ENCODE measurements around the gene CPEB3. TPM values are rescaled to one million over a fixed set of nuclear protein-coding genes. Genes with fewer than 3 reads are reported as not detected.

Gene CPEB3
- 0.31 to 0.44 TPM (median 0.38 TPM) in 5 replicates for total RNA-seq (2022; extraction: Qiagen RNA extraction; ENCODE audit: low read depth)

DNA sequence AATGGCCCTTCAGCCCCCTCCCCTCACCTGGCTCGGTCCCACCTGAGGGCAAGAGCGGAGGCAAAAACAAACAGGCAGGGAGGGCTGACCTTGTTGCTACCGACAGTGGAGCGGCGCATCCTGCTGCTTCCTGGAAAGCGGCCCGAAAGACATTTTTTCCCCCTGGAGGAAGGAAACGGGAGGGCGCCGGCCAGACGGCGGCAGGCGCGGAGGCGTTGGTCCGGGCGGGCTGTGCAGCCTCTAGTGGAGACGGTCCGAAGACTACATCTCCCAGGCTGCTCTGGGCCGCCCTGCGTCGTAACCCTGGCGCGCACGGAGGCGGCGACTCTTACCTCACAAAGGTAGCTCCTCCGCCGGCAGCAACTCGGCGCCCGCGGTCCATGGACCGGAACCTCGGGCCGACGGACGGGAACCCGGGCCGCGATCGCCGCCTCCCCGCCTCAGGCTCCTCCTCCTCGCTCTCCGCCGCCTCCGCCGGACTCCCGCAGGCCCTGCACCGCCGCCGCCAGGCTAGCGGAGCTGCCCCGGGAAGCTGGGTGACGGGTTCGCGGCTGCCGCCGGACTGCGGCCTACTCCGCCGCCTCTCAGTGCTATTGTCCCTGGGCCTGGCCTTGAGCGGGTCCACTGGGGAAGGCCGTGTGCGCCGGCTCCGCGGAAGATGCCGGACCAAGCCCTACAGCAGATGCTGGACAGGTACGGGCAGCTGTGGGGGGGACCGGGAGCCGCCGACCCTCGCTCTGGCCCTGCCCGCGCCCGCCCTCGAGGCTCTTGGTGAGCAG, at the start of gene CPEB3, which contains the start of gene MARCHF5:
Gene CPEB3, minus strand, starts transcription at position 242 of the 779 bp plus-strand sequence. CDS start 50,728 bp downstream, outside the sequence.
Gene MARCHF5, plus strand, starts transcription at position 331 of the 779 bp plus-strand sequence. Its CDS starts 328 bp downstream, at position 659.

Other genes with a start within 250 kb of the CPEB3 start
- 32.6 to 37.3 TPM (median 34.5 TPM) in 5 replicates for gene MARCHF5, start 89 bp upstream of the CPEB3 start, total RNA-seq (2022; extraction: Qiagen RNA extraction; ENCODE audit: low read depth)

Data from A549 treated with GW870086 at 1 μM for 4 hours (cell line).